IPS-NIHi11 (cell line): ENCODE results near the gene NFATC1.
"Not testable (repeated sequence)": the region's sequence is repeated elsewhere in the genome, so short reads cannot be mapped to it uniquely, and the experiment has no call there.

Experiments used
- DNase-seq: peaks from one replicate; pipeline ENCODE4 v3.0.0; 2012; ENCODE audit warnings: mixed read lengths, low spot score

The NFATC1 gene

DNA sequence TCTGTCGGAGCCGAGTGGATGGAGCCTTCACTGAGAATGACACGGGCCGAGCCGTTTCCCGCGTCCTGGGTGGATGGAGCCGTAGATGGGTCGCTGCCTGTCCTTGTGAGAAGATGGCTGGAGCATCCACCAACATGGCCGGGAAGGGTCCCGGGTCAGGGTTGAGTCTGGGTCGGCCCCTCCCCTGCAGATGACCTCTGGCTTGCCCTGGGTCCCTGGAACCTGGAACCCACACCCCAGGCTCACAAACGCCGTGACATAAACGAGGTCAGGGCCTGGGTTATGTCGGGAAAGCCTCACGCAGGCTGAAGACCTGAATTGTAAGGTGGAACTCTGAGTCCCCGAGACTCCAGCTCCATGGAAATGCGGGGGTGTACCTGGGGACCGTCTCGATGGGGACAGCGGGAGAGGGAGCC lies 94.9 kb downstream of the NFATC1 start:
- DNase-seq = no peak

- DNase-seq = no peak
Observed at GRCh38 chr18:79491081-79491551, 95.4 kb downstream of the NFATC1 start.

GRCh38 chr18:79493211-79493800 lies 97.6 kb downstream of the NFATC1 start:
- peak; percentile 29 for DNase-seq

DNA sequence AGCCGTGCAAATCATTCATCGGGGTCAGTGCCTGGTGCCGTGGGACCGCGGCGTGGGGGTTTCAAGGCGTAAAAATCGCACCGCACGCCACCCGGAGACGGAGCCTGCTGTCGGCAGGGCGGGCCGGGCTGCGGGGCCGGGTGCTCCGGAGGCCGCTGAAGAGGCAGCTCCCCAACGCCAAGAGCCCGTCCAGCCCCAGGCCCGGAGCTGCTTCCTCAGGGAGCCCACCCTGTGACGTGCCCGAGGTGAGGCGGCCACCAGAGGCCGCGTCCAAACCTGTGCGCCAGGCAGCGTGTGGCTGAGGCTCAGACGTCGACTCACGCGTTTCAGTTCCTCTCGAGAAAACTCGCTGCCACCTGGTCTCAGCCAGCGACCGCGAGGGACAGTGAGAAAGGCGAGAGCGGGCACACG lies 98.1 kb downstream of the NFATC1 start:
- DNase-seq = peak; percentile 11

- DNase-seq = peak; percentile 7
Observed at GRCh38 chr18:79494936-79495335, 99.2 kb downstream of the NFATC1 start.

GRCh38 chr18:79495591-79496071 lies 99.9 kb downstream of the NFATC1 start:
- DNase-seq = no peak

- DNase-seq = no peak
Observed at GRCh38 chr18:79496237-79496977, 100.7 kb downstream of the NFATC1 start.

GRCh38 chr18:79496978-79497637 lies 101.4 kb downstream of the NFATC1 start:
- no peak for DNase-seq

DNA sequence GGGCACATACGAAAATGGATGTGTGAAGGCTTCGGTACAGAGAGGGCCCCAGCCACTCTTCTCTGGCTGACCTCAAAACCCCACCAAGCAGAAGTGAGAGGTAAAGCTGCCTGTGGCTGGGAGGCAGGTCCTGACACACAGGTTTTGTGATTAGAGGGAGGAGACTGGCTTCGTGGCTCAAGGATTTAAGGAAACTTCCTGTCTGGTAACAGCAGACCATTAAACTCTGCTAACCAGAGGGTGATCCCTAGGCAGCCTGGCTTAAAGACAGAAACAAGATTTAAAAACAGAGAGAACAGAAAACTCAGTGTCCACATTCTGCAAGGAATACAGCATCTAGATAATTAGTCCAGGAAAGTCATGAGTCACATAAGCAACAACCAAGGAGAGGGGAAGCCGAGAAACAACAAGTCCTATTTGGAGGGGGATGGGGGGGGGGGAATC lies 101.9 kb downstream of the NFATC1 start:
- DNase-seq = no peak

- DNase-seq = no peak
Observed at GRCh38 chr18:79498662-79499061, 102.9 kb downstream of the NFATC1 start.

DNA sequence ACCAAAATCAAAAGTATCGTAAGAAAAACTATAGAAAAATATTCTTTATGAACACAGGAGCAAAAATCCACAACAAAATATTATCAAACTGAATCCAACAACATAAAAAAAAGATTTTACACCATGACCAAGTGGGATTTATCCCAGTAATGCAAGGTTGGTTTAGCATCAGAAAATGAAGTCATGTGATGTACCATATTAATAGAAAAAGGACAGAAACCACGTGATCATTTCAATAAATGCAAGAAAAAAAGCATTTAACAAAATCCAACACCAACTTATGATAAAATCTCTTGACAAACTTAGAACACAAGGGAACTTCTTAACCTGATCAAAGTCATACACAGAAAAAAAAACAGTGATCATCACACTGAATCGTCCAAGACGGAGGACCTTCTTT lies 105.3 kb downstream of the NFATC1 start:
- DNase-seq = no peak

DNA sequence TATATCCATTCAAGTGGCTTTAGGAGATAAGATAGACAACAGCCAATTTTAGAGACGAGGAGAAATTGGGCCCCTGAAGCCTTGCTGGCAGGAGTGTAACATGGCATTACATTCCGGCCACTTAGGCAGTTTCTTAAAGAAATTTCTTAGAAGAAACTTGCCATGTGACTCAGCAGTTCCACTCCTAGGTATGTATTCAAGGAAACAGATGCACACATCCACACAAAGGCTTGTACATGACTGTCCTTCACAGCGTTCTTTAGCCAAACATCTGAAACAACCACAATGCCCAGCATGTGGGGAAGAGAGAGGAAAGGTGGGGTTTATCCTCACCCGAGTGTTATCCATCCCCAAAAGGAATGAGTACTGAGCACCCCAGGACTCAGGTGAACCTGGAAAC lies 107.1 kb downstream of the NFATC1 start:
- no peak for DNase-seq

DNA sequence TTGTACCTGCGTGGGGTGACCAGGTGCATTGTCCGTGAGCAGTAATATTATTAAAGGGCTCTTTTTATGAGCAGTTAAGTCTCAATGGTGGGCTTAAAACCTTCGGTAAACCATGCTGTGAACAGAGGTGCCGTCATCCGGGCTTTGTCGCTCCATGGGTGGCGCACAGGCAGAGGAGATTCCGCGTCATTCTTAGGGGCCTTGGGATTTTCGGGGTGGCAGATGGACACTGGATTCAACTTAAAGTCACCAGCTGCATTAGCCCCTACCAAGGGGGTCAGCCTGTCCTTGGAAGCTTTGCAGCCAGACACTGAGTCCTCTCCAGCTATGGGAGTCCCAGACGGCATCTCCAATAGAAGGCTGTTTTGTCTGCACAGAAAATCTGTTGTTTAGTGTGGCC lies 107.7 kb downstream of the NFATC1 start:
- DNase-seq = no peak

- no peak for DNase-seq
Observed at GRCh38 chr18:79504034-79504433, 108.3 kb downstream of the NFATC1 start.

GRCh38 chr18:79504495-79504894 lies 108.8 kb downstream of the NFATC1 start:
- DNase-seq = not testable (repeated sequence)

- not testable (repeated sequence) for DNase-seq
Observed at GRCh38 chr18:79505465-79505864, 109.7 kb downstream of the NFATC1 start.

DNA sequence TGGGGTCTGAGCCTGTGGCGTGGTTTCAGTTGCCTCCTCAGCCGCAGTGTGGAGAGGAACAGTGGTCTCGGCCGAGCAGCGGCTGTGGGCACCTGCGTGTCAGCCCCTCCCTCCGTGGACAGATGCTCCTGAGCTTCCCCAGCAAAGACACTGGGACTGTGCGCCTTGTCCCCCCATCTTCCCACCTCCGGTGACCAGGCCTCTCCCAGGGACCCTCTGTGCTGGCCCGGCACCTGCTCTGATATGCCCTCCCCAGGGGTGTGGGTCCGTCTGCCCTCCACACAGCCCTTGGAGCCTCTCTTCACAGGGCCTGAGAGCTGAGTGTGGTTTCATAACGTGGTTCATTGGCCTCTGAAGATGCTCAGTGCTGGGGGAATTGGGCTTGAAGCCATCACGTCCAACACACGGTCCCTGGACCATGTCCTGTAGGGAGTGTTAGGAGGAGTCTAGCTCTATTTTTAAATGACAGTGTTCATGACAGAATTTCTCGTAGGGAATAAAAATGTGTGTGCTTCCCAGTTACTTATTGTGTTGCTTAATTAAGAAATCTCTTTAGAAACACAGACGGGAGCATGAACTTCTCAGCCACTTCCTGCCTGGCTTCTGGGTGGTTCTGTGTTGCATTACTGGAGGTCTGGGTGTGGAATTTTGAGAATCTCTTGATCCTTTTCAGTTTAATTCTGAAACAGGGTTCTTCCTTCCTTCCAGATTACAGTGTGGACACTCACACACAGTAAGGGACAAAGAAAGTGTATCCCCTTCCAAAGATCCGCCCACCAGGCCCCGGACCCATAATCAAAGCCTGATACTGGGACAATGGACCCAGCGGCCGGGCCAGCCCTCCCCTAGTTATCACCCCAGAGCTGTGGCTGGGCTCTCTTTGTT lies 110.7 kb downstream of the NFATC1 start:
- peak; percentile 33 for DNase-seq

DNA sequence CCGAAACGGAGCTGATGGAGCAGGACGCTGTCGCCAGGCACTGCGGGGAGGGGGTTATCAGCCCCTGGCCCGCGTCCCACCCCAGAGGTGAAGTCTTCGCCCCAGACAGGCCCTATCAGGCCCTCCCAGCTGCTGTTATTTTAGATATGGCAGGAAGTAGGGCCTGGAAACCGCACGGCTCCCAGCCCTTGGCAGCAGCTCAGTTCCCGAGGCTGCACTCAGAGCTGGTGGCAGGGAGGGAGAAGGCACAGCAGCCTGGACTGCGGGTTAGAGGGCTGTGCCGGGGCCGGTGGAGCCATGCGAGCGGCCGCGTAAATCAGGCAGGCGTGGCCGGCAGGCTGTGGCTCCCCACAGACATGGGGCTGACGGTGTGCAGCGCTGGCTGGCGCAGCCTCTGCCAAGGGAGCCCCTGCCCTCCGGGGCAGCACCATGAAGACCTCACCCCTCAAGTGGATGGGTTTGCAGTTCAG lies 111.4 kb downstream of the NFATC1 start:
- no peak for DNase-seq

GRCh38 chr18:79507546-79508480 lies 112.1 kb downstream of the NFATC1 start:
- no peak for DNase-seq
